Measurements from ENCODE around the gene C18orf63. TPM values are rescaled to one million over a fixed set of nuclear protein-coding genes. Genes with fewer than 3 reads are reported as not detected.

The C18orf63 gene
- total and polyA plus RNA-seq, 2 experiments from 2014 or later: not detected

DNA sequence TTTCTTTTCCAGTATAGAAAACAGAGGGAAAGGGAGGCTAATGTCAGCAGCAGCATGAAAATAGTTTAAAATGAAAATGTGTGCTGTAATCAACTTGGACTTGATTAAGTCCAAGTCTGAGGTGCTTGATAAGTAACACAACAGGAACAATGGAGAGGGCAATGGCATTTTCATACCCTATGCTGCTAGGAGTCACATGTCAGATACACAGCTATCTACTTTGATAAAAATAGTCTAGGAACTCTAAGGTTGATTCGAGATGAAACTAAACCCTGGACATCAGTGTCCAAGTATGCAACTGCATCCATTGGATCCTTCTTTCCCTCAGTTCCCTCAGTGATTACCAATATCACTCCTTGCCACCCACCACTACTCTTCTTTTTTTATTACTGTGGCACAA is 4.6 kb upstream of the C18orf63 start:
- H3K4me1 ChIP-seq (ENCODE audit: insufficient read depth): no peaks in the 10 kb centered on the region
- no peak overlapping the region for H2AFZ ChIP-seq
- peaks cover 11% of the 10 kb centered on the region; the same call in 1 of the 3 replicates for H3K9me3 Mint-ChIP-seq
- H3F3A ChIP-seq (replicated peaks; ENCODE audit: low read depth): no peaks in the 10 kb centered on the region
- H3K9me2 ChIP-seq (ENCODE audit: insufficient read depth): no peaks in the 10 kb centered on the region
- H3K36me3 ChIP-seq (ENCODE audit: insufficient read depth): no peaks in the 10 kb centered on the region
- no peaks in the 10 kb centered on the region for H4K20me1 ChIP-seq (replicated peaks; ENCODE audit: insufficient read depth)
- H3K27me3 ChIP-seq (ENCODE audit: insufficient read depth): no peaks in the 10 kb centered on the region
- DNase-seq (ENCODE audit: low spot score): no peak
- no peak overlapping the region for H3K4me3 ChIP-seq
- H3K36me3 Mint-ChIP-seq (ENCODE audit: low read depth): peaks cover 2% of the 10 kb centered on the region; the same call in 2 of the 3 replicates
- H3K79me2 ChIP-seq (replicated peaks; ENCODE audit: insufficient read depth): no peaks in the 10 kb centered on the region
- H3K27ac ChIP-seq (ENCODE audit: low read depth): no peak overlapping the region
- ATAC-seq: no peak
- H3K27me3 Mint-ChIP-seq (ENCODE audit: insufficient read depth, low read depth, poor library complexity): peaks cover 3% of the 10 kb centered on the region
- no peak overlapping the region for H3K4me2 ChIP-seq
- TF ChIP-seq JUNB (IDR thresholded peaks at IDR 0.05; ENCODE audit: unreplicated experiment) (no peak), CREB1 (CRISPR knock-in tag; IDR thresholded peaks at IDR 0.05; ENCODE audit: low read depth) (no peak), EZH2 (IDR thresholded peaks at IDR 0.05; ENCODE audit: low read depth, unreplicated experiment) (no peak), STAT1 (IDR thresholded peaks at IDR 0.05; ENCODE audit: unreplicated experiment) (no peak), ZNF114 (CRISPR knock-in tag; IDR thresholded peaks at IDR 0.05) (no peak), POLR2AphosphoS5 (IDR thresholded peaks at IDR 0.05; ENCODE audit: low read depth) (no peak)
- TF ChIP-seq, protein P1, sequence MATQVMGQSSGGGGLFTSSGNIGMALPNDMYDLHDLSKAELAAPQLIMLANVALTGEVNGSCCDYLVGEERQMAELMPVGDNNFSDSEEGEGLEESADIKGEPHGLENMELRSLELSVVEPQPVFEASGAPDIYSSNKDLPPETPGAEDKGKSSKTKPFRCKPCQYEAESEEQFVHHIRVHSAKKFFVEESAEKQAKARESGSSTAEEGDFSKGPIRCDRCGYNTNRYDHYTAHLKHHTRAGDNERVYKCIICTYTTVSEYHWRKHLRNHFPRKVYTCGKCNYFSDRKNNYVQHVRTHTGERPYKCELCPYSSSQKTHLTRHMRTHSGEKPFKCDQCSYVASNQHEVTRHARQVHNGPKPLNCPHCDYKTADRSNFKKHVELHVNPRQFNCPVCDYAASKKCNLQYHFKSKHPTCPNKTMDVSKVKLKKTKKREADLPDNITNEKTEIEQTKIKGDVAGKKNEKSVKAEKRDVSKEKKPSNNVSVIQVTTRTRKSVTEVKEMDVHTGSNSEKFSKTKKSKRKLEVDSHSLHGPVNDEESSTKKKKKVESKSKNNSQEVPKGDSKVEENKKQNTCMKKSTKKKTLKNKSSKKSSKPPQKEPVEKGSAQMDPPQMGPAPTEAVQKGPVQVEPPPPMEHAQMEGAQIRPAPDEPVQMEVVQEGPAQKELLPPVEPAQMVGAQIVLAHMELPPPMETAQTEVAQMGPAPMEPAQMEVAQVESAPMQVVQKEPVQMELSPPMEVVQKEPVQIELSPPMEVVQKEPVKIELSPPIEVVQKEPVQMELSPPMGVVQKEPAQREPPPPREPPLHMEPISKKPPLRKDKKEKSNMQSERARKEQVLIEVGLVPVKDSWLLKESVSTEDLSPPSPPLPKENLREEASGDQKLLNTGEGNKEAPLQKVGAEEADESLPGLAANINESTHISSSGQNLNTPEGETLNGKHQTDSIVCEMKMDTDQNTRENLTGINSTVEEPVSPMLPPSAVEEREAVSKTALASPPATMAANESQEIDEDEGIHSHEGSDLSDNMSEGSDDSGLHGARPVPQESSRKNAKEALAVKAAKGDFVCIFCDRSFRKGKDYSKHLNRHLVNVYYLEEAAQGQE (IDR thresholded peaks at IDR 0.05; ENCODE audit: unreplicated experiment): no peak
- TF ChIP-seq, protein P2, sequence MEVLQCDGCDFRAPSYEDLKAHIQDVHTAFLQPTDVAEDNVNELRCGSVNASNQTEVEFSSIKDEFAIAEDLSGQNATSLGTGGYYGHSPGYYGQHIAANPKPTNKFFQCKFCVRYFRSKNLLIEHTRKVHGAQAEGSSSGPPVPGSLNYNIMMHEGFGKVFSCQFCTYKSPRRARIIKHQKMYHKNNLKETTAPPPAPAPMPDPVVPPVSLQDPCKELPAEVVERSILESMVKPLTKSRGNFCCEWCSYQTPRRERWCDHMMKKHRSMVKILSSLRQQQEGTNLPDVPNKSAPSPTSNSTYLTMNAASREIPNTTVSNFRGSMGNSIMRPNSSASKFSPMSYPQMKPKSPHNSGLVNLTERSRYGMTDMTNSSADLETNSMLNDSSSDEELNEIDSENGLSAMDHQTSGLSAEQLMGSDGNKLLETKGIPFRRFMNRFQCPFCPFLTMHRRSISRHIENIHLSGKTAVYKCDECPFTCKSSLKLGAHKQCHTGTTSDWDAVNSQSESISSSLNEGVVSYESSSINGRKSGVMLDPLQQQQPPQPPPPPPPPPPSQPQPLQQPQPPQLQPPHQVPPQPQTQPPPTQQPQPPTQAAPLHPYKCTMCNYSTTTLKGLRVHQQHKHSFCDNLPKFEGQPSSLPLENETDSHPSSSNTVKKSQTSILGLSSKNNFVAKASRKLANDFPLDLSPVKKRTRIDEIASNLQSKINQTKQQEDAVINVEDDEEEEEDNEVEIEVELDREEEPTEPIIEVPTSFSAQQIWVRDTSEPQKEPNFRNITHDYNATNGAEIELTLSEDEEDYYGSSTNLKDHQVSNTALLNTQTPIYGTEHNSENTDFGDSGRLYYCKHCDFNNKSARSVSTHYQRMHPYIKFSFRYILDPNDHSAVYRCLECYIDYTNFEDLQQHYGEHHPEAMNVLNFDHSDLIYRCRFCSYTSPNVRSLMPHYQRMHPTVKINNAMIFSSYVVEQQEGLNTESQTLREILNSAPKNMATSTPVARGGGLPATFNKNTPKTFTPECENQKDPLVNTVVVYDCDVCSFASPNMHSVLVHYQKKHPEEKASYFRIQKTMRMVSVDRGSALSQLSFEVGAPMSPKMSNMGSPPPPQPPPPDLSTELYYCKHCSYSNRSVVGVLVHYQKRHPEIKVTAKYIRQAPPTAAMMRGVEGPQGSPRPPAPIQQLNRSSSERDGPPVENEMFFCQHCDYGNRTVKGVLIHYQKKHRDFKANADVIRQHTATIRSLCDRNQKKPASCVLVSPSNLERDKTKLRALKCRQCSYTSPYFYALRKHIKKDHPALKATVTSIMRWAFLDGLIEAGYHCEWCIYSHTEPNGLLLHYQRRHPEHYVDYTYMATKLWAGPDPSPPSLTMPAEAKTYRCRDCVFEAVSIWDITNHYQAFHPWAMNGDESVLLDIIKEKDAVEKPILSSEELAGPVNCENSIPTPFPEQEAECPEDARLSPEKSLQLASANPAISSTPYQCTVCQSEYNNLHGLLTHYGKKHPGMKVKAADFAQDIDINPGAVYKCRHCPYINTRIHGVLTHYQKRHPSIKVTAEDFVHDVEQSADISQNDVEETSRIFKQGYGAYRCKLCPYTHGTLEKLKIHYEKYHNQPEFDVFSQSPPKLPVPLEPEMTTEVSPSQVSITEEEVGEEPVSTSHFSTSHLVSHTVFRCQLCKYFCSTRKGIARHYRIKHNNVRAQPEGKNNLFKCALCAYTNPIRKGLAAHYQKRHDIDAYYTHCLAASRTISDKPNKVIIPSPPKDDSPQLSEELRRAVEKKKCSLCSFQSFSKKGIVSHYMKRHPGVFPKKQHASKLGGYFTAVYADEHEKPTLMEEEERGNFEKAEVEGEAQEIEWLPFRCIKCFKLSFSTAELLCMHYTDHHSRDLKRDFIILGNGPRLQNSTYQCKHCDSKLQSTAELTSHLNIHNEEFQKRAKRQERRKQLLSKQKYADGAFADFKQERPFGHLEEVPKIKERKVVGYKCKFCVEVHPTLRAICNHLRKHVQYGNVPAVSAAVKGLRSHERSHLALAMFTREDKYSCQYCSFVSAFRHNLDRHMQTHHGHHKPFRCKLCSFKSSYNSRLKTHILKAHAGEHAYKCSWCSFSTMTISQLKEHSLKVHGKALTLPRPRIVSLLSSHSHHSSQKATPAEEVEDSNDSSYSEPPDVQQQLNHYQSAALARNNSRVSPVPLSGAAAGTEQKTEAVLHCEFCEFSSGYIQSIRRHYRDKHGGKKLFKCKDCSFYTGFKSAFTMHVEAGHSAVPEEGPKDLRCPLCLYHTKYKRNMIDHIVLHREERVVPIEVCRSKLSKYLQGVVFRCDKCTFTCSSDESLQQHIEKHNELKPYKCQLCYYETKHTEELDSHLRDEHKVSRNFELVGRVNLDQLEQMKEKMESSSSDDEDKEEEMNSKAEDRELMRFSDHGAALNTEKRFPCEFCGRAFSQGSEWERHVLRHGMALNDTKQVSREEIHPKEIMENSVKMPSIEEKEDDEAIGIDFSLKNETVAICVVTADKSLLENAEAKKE (CRISPR knock-in tag; IDR thresholded peaks at IDR 0.05): no peak
- TF ChIP-seq, protein P3, sequence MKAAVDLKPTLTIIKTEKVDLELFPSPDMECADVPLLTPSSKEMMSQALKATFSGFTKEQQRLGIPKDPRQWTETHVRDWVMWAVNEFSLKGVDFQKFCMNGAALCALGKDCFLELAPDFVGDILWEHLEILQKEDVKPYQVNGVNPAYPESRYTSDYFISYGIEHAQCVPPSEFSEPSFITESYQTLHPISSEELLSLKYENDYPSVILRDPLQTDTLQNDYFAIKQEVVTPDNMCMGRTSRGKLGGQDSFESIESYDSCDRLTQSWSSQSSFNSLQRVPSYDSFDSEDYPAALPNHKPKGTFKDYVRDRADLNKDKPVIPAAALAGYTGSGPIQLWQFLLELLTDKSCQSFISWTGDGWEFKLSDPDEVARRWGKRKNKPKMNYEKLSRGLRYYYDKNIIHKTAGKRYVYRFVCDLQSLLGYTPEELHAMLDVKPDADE (IDR thresholded peaks at IDR 0.05): no peak
- TF ChIP-seq, protein P4, sequence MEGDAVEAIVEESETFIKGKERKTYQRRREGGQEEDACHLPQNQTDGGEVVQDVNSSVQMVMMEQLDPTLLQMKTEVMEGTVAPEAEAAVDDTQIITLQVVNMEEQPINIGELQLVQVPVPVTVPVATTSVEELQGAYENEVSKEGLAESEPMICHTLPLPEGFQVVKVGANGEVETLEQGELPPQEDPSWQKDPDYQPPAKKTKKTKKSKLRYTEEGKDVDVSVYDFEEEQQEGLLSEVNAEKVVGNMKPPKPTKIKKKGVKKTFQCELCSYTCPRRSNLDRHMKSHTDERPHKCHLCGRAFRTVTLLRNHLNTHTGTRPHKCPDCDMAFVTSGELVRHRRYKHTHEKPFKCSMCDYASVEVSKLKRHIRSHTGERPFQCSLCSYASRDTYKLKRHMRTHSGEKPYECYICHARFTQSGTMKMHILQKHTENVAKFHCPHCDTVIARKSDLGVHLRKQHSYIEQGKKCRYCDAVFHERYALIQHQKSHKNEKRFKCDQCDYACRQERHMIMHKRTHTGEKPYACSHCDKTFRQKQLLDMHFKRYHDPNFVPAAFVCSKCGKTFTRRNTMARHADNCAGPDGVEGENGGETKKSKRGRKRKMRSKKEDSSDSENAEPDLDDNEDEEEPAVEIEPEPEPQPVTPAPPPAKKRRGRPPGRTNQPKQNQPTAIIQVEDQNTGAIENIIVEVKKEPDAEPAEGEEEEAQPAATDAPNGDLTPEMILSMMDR (conservative IDR thresholded peaks at IDR 0.05; ENCODE audit: low read depth in 2 of 2): no peak
- no peak overlapping the region for H3K4me3 Mint-ChIP-seq
- no peaks in the 10 kb centered on the region for H3K4me1 Mint-ChIP-seq
- no peak overlapping the region for H3K27ac Mint-ChIP-seq
